GM10847 (cell line): ENCODE results near the gene VPS13D.

Source experiments
- POLR2A ChIP-seq: IDR thresholded peaks from 2 replicates; pipeline ENCODE4 v1.6.1; 2011; ENCODE audit not compliant: insufficient read length; ENCODE audit errors: extremely low read depth

VPS13D gene

DNA sequence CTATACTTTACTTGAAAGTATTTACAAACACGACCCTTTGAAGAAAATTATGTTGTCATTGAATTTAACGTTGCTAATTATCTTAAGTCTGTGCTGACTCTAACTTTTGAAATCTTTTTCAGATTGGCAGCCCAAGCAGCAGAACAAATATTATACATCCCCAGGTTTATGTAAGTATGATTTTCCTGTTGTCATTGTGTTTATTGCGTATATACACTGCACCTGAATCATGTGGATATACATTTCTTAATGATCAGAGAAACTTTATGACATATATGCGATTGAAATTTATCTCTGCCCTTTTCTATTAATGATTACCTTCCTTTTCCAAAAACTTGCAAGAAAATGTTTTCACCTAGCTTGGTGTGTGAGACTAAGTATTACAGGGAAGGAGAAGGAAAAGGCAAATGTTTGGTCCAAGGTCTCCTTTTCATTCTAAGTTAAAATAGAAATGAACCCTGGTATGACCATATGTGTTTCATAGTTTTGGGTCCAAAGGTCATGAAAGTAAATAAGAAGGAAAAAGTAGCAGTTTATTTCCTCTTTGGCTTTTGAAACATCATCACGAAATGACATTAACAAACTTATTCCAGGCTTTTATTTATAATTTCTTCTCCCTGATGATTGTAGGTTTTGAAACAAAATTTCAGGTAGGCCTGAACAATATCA, 116.8 kb downstream of the VPS13D start:
- TF ChIP-seq POLR2A = no peak

DNA sequence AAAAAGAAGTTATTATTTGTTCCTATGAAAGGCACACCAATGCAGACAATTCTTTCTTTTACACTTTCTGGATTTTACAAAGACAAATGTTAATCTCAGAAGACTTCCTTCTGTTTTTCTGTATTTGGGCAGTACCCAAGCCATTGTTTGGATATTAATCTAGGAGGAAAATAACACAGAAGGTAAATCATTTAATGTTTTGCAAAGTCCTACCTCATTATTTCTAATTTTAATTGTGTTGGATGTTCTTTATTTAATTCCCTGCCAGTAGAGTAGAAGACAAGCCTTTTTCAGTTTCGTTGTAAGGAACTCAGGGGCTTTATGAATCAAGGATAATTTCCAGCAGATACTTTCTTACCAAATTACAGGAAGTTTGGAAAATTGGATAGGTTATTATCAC, 118.3 kb downstream of the VPS13D start:
- no peak for TF ChIP-seq POLR2A

DNA sequence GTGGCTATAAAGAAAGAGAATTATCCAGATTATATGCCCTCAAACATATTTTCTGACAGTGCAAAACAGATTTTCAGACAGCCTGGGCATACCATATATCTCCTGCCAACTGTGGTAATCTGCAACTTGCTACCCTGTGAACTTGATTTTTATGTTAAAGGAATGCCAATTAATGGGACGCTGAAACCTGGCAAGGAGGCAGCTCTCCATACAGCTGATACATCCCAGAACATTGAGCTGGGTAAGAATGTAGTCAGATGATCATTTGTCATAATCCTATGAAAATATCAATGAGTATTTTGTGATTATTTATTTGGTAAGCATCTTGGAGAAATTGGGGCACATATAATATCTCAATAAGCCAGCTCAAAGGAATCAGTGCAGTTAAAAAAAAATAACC, 124.2 kb downstream of the VPS13D start:
- no peak for TF ChIP-seq POLR2A

DNA sequence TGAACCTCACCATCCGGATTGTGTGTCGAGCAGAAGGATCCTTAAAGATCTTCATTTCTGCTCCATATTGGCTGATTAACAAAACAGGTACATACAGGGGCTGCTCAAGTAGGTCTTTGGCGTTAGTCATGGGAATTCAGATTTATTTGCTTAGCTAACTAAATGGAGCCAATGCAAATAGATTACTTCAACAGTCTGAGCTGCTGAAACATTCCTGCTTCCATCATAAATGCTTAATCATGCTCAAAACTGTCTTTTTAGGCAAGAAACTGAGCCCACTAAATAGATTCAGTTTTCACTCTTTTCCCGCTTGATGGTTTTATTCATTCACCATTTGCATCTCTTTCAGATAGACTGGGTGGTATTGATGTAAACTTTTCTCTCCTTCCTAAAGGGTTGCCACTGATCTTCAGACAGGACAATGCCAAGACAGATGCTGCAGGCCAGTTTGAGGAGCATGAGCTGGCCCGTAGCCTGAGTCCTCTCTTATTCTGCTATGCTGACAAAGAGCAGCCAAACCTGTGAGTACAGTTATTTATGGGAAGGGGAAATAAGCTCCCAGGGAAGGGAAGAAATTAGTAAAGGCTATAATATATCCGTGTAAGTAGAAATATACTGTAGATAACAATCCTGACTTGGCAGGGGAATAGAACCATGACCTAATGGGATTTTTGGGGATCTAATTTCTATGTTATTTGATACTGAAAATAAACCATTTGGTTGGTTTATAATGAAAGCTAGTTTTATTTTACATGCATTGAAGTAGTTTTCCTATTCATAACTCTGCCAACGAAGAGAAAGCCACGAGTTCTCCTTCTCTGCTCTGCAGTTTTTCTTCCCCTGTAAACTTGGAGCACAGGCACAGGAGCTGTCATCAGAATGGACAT, 126.4 kb downstream of the VPS13D start:
- no peak for TF ChIP-seq POLR2A

DNA sequence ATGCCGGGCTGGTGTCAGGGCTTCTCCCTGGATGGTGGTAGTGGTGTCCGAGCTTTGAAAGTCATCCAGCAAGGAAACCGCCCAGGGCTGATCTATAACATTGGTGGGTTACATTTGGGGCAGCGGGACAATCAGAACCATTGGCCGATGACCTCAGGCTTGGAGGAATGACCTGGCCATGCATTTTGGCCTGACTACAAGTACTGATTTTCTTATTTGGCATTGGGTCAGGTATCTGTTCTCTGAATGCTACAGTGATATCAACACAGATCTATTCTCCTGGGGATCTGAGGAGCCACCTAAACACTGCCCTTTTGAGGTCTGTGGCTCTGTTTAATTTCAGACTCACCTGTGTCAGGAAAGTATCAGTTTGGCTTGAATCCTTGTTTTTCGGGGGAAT, 128.7 kb downstream of the VPS13D start:
- no peak for TF ChIP-seq POLR2A

DNA sequence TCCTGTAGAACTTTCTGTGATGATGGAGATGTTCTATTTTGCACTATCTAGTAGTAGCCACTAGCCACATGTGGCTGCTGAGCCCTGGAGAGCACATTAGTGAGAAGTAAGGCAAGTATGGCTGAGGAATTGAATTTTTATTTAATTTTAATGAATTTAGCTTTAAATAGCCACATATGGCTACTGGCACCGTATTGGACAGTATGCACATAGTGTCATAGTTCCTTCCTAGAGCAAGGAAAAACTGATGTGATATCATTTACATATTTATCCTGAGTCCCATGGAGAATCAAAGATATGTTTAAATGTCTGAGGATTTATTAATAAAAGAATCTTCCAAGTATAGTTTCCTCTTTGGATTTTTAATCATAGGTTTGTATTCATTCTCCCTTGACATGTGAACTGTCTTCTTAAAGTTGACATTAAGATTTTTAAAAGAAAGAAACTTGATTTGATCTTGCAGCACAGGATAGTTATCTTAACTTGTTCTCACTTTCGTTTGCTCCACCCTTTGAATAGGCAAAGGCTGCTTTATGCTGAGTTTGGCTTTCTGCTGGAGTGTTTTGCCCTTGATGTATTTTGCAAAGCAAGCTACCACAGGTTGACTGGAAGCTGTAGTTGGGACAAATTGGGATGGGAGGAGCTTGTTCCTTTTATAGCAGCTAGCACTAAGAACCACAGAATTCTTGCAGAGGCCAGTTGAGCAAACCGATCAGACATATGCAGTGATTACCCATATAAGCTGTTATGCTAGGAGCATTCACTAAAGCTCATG, 129.7 kb downstream of the VPS13D start:
- TF ChIP-seq POLR2A = no peak

DNA sequence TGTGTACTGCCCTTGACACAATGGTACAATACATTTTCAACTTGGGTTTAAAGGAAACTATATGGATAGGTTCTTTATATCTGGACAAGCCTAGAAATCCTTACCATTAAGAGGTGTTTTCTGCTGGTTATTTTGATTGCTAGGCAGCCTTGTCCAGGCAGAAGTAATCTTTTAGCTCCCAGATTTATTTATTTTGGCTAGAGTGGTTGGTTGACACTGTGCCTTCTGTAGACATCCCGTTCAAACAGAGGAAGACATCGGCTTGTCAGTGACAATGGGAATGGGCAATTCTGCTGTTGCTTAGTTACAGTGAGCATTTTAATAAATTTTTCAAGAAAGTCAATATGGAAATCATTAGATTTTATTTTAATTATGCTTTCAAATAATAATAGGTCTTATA, 138.8 kb downstream of the VPS13D start:
- no peak for TF ChIP-seq POLR2A

DNA sequence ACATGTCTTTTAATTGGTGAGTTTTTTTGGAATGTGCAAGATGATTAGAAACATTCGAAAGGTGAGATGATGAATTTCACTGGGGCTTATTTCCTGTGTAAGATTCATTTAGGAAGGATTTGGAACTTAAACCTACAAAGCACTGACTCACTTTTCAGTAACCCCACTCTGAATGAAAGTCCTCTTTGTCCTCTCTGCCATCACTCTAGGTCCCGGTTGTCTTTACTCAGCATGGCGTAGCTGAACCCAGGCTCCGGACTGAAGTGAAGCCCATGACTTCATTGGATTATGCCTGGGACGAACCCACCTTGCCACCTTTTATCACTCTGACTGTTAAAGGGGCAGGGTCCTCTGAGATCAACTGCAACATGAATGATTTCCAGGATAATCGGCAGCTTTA, 139.4 kb downstream of the VPS13D start:
- TF ChIP-seq POLR2A = no peak

DNA sequence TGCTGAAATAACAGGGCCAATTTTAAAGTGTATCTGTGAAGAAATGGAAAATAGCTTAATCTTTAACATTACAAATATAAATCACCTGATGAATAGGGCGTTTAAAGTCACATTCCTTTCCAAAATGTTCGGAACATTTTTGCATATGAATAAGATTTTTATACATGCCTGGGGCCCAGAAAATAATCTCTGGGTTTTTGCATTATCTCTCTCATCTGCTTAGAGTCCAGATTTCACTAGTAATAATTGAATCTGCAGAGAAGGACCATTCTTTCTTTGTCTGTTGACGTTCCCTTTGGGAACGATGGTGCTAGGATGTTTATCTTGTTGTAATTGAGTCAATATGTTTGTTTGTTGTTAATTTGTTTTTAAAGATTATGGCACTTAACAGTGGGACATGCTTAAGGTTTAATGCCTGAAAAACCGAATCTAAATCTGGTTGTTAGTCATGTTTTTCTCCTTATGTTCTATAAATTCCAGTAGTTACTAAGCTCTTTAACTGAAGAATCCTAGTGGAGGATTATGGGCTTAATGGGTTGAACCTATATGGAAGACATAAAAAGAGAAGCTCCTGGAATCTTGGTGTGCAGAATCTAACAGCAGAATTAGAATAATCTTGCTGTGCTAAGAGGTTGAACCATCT, 140.6 kb downstream of the VPS13D start:
- TF ChIP-seq POLR2A = no peak

DNA sequence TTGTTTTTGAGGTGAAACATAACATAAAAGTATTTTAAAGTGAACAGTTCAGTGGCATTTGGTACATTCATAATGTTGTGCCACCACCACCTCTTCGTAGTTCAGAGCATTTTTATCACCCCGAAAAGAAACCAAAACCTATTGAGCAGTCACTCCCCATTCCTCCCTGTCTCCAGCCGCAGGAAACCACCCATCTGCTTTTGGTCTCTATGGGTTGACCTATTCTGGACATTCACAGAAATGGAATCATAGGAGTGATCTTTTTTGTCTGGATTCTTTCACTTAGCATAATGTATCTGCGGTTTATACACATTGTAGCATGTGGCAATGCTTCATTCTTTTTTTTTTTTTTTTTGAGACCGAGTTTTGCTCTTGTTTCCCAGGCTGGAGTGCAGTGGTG, 141.2 kb downstream of the VPS13D start:
- no peak for TF ChIP-seq POLR2A

DNA sequence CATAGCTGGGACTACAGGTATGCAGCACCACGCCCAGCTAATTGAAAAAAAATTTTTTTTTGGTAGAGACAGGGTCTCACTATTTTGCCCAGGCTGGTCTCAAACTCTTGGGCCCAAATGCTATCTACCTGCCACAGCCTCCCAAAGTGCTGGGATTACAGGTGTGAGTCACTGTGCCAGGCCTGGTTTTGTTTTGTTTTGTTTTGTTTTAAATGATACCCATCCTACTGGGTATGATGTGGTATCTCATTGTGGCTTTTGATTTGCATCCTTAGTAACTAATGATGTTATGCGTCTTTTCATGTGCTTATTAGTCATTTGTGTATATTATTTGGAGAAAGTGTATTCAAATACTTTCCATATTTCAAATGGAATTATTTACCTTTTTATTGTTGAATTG, 142.3 kb downstream of the VPS13D start:
- no peak for TF ChIP-seq POLR2A

DNA sequence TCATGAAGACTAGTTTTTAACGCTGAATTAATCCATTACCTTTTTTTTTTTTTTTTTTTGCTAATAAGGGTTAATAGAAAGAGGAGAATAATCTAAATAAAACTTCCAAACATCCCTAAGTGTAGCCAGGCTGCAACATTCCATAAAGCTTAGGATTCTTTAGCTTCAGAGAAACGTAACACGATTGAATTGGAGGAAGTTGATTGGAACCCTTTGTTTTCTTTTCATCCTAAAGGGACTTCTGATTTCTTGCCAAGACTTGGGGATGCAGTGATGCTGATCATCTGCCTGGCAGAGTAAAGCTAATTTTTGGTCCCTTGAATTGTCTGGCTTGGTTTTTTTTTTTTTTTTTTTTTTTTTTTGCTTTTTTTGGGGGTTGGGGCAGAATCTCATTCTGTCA, 142.9 kb downstream of the VPS13D start:
- no peak for TF ChIP-seq POLR2A

DNA sequence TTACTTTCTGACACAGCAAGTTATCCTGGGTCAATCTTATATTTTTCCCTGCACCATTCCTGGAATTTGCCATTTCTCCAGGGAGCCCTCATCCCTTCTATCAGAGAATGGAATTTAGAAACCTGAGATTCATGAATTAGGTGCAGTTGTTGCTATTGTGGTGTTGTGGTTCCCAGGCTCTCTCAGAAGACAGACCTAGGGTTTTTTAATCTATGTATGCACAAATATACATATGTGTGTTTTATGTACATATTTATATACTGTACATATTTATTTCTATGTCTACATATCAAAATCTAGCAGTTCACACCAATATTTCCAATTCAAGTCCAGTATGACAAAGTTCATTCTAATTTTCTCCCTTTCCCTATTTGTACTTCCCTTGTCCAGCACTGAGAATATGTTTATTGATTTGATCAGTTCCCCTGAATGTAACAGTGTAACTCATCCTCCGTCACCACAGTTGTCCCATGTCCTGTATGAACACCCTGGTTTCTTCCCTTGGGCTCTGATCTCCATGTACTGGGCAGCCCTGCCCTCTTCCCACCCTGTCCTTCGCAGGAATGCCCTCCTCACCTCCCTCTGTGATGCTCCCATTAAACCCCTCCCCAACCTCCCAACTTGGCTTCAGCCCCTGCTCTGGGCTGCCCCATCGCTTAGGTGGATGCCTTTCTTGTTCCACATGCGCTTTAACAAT, 145.5 kb downstream of the VPS13D start:
- no peak for TF ChIP-seq POLR2A

DNA sequence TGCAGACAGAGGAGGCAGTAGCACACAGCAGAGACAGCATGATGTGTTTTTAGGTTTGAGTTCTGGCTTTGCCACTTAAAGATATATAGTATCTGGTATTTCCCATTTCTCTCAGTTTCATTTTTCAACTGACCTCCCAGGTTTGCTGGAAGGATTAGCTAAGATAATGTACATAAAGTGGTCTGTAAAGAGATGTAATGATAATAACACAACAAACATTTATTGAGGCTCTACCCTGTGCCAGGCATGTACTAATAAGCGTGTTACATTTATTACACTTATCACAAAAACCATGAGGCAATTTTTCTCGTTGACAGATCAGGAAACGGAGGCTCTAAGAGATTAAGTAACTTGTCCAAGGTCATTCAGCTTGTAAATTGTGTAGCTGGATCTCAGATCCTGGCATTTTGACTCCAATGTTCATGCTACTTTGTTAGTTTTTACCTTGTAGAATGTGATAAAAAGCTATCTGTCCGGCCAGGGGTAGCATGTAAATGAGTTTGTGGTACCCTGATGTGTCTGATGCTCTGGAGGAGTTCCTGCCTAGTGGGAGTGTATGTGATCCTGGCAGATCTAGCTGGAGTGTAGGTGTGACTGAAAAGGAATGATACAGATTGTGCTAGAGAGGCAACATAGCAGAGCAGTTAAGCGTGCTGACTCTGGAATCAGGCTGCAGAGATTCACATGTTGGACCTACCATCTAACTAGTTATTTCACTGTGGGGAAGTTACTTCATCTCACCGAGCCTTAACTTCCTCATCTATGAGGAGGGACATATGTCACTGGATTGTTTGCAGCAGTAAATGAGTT, 146.6 kb downstream of the VPS13D start:
- no peak for TF ChIP-seq POLR2A
